Glutamatergic neuron (in vitro differentiated cells): ENCODE measurements around the gene NOP53. TPM values are rescaled to one million over a fixed set of nuclear protein-coding genes. Genes with fewer than 3 reads are reported as not detected.

Experiments used
- DNase-seq: peaks from one replicate; pipeline ENCODE4 v3.0.0; 2022
- H3K27ac Mint-ChIP-seq: one replicate; pipeline ENCODE4 v1.8.0; 2020; ENCODE audit warnings: mild to moderate bottlenecking, mixed read lengths, inconsistent platforms; ENCODE audit not compliant: unreplicated experiment
- H3K27me3 Mint-ChIP-seq: one replicate; pipeline ENCODE4 v1.8.0; 2020; ENCODE audit warnings: mild to moderate bottlenecking, moderate library complexity, mixed read lengths, inconsistent platforms; ENCODE audit not compliant: unreplicated experiment
- H3K36me3 Mint-ChIP-seq: one replicate; pipeline ENCODE4 v1.8.0; 2020; ENCODE audit warnings: mild to moderate bottlenecking, mixed read lengths, inconsistent platforms; ENCODE audit not compliant: unreplicated experiment
- H3K4me1 Mint-ChIP-seq: one replicate; pipeline ENCODE4 v1.8.0; 2020; ENCODE audit warnings: mild to moderate bottlenecking, low read depth, mixed read lengths, inconsistent platforms; ENCODE audit not compliant: unreplicated experiment
- H3K4me3 Mint-ChIP-seq: one replicate; pipeline ENCODE4 v1.8.0; 2020; ENCODE audit warnings: mild to moderate bottlenecking, mixed read lengths, inconsistent platforms; ENCODE audit not compliant: unreplicated experiment
- H3K9me3 Mint-ChIP-seq: one replicate; pipeline ENCODE4 v1.8.0; 2020; ENCODE audit warnings: mild to moderate bottlenecking, moderate library complexity, mixed read lengths, inconsistent platforms; ENCODE audit not compliant: unreplicated experiment
- long read RNA-seq: library from polyadenylated mRNA; unstranded; transcript quantifications from one replicate; pipeline ENCODE4 v2.0.0, GENCODE V29; 2020; ENCODE audit not compliant: unreplicated experiment
- total RNA-seq: library from RNA; stranded (reverse); fragmentation: NEBNext Ultra II Directional; extraction: Animal tissue kit (Norgen Biotek cat#: 25700); gene quantifications from one replicate; pipeline ENCODE4 v1.2.1, GENCODE V29; 2021; ENCODE audit not compliant: unreplicated experiment
- TF ChIP-seq, protein P1 (sequence below): fragments of 200-600 bp; sonication (generic); IDR thresholded peaks from one replicate; pipeline ENCODE4 v1.5.0; 2021; ENCODE audit not compliant: partially characterized antibody, unreplicated experiment

The NOP53 gene
- total RNA-seq, result 163 TPM
- long read RNA-seq, transcript NOP53-201 (13 exons, 1,528 nt), result major isoform, 290 of 306 reads
- long read RNA-seq, partial matches to known transcripts, result 9 of 306 reads
- long read RNA-seq, other reads (novel, unspliced or antisense), result 7 of 306 reads

DNA sequence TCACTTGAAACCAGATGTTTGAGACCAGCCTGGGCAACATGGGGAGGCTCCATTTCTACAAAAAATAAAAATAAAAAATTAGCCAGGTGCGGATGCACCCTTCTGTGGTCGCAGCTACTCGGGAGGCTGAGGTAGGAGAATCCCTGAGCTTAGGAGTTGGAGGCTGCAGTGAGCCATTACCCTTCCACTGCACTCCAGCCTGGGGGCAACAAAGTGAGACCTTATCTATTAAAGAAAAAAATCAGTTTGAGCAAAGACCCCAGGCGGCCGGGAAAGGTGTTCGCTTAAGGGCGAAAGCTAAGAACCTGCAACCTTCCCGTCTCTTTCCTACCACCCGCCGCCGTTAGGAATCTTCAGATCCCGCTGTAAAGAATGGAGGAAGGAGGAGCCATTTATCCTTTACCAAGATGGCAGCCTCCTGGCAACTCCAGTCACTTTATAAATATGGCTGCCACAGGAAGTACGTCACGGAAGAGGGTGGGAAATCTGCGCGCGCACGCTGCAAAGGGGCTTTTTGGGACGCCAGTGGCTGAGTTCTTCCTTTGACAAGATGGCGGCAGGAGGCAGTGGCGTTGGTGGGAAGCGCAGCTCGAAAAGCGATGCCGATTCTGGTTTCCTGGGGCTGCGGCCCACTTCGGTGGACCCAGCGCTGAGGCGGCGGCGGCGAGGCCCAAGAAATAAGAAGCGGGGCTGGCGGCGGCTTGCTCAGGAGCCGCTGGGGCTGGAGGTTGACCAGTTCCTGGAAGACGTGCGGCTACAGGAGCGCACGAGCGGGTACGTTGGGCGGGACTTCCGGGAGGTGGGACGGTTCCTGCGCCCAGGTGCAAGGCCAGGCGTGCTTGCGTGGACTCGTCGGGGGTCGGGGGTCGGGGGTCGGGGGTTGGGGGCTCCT lies at the start of gene NOP53:
NOP53 (plus strand) TSS at position 537 of the 892 bp plus-strand sequence; CDS start at position 551, 14 bp downstream.
- TF ChIP-seq, protein P1, sequence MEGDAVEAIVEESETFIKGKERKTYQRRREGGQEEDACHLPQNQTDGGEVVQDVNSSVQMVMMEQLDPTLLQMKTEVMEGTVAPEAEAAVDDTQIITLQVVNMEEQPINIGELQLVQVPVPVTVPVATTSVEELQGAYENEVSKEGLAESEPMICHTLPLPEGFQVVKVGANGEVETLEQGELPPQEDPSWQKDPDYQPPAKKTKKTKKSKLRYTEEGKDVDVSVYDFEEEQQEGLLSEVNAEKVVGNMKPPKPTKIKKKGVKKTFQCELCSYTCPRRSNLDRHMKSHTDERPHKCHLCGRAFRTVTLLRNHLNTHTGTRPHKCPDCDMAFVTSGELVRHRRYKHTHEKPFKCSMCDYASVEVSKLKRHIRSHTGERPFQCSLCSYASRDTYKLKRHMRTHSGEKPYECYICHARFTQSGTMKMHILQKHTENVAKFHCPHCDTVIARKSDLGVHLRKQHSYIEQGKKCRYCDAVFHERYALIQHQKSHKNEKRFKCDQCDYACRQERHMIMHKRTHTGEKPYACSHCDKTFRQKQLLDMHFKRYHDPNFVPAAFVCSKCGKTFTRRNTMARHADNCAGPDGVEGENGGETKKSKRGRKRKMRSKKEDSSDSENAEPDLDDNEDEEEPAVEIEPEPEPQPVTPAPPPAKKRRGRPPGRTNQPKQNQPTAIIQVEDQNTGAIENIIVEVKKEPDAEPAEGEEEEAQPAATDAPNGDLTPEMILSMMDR, result no peak

DNA sequence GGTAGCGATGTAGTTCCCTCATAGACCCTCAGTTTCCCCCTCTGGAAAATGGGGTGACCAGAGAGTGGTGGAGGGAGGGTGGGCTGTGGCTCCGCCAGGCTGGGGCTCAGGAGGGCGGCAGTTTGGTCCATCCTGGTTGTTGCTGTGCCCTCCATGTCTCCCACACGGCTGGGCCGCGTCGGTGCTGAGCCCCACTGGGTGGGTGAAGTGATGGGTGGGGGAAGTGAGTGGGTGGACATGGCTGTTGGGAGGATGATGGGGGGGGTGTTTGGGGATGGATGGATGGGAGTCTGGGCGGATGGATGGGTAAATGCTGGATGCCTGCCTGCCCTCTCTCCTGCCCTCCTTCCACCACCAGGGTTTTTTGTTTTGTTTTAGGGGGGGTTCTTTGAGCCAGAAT lies 48.7 kb upstream of the NOP53 start:
- Mint-ChIP-seq H3K4me1 (peaks cover 6% of the 10 kb centered on the region), H3K36me3 (no peaks in the 10 kb centered on the region), H3K27ac (no peak overlapping the region), H3K4me3 (no peak overlapping the region), H3K9me3 (peaks cover 3% of the 10 kb centered on the region), H3K27me3 (peaks cover 13% of the 10 kb centered on the region)
- TF ChIP-seq, protein P1, result no peak
- no peak for DNase-seq

More for the DNA sequence above, at the start of gene NOP53:
- peaks cover 4% of the 10 kb centered on the region for H3K36me3 Mint-ChIP-seq
- H3K4me3 Mint-ChIP-seq, result peak within 1 kb of the TSS; percentile 93
- peak within 1 kb of the TSS; percentile 96 for H3K27ac Mint-ChIP-seq
- H3K4me1 Mint-ChIP-seq, result no peaks in the 10 kb centered on the region
- peaks cover 11% of the 10 kb centered on the region for H3K27me3 Mint-ChIP-seq
- peak; percentile 92 for DNase-seq
- peaks cover 3% of the 10 kb centered on the region for H3K9me3 Mint-ChIP-seq

DNA sequence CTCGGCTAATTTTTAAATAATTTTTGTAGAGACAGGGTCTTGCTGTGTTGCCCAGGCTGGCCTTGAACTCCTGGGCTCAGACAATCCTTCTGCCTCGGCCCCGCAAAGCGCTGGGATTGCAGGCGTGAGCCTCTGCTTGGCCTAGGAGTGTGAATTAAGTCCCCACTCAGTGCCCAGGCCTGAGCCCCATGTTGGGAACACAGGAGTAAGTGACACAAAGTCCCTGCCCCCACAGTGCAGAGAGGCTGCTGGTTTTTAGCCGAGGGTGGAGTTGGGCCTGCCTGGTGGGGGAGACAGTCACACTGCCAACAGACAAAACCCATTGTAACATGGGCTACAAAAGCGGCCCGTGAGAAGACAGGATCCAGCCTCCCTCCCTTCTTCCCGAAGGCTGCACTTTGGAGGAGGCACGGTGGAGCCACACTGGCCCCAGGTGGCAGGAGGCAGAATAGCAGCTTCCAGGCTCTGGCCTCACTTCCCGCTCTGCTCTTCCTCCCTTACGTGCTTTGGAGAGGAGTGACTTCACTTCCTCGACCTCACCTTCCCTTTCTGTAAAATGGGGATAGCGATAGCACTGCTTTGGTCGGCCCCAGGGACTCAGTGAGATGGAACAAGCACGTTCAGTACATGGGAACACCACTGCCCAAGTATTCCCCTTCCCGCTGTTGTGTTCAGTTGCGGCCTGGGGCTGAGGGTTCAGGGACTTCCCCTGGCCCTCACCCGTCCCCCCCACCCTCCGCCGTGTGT lies 47.3 kb upstream of the NOP53 start:
- H3K4me1 Mint-ChIP-seq, result peaks cover 6% of the 10 kb centered on the region
- H3K27ac Mint-ChIP-seq, result peak overlapping the region; percentile 79
- peaks cover 3% of the 10 kb centered on the region for H3K9me3 Mint-ChIP-seq
- DNase-seq, result peak; percentile 86
- TF ChIP-seq, protein P1, result peak; percentile 90
- peaks cover 15% of the 10 kb centered on the region for H3K27me3 Mint-ChIP-seq
- no peaks in the 10 kb centered on the region for H3K36me3 Mint-ChIP-seq
- no peak overlapping the region for H3K4me3 Mint-ChIP-seq

DNA sequence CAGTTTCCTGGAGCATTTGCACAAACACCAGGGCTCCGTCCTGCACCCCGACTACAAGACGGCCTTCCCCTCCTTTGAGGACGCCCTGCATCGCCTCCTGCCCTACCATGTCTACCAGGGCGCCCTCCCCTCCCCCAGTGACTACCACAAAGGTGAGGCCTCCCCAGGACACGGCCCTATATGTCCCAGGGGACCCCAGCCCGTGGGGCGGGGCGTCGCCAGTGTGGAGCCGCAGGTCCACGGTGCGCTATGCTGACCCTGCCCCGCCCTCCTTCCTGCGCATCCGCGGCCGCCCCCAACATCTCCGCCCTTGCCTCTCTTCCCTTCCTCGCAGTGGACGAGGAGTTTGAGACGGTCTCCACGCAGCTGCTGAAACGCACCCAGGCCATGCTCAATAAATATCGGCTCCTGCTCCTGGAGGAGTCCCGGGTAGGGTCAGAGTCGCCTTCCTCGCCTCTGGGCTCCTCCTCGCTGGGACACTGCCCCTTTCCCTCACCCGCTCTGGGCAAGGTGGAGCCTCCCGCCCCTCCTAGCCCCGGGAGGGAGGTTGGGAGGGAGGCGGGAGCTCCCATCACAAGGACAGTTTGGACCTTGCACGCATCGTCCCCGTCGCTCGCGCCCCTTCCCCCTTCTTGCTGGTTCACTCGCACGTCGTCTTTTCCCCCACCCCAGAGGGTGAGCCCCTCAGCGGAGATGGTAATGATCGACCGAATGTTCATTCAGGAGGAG lies 46.6 kb upstream of the NOP53 start:
- peaks cover 13% of the 10 kb centered on the region for H3K27me3 Mint-ChIP-seq
- peaks cover under 1% of the 10 kb centered on the region for H3K36me3 Mint-ChIP-seq
- no peak for DNase-seq
- TF ChIP-seq, protein P1, result no peak
- H3K4me3 Mint-ChIP-seq, result no peak overlapping the region
- no peak overlapping the region for H3K27ac Mint-ChIP-seq
- peaks cover 6% of the 10 kb centered on the region for H3K9me3 Mint-ChIP-seq
- peaks cover 6% of the 10 kb centered on the region for H3K4me1 Mint-ChIP-seq
